ENCODE measurements around the gene MAP1LC3C. TPM values are rescaled to one million over a fixed set of nuclear protein-coding genes. Genes with fewer than 3 reads are reported as not detected.

The MAP1LC3C gene
- polyA plus RNA-seq (2012; ENCODE audit: insufficient read depth, insufficient read length, low read depth) = not detected

GRCh38 chr1:241999026-241999425 is at the start of gene MAP1LC3C:
Gene MAP1LC3C (minus strand): TSS chr1:241999098. CDS start chr1:241999008, 90 bp downstream.
- Histone ChIP-seq H3K4me1 (peaks cover 4% of the 10 kb centered on the region; the same call in 1 of the 2 replicates), H3K9me3 (no peaks in the 10 kb centered on the region; the same call in 1 of the 2 replicates), H3K36me3 (no peaks in the 10 kb centered on the region), H3K4me3 (ENCODE audit: low read depth, low read length) (peak within 1 kb of the TSS; percentile 44), H3K27me3 (no peaks in the 10 kb centered on the region)
- DNase-seq = no peak
- no peak for TF ChIP-seq CTCF (IDR thresholded peaks at IDR 0.05; ENCODE audit: low read depth, low read length)

DNA sequence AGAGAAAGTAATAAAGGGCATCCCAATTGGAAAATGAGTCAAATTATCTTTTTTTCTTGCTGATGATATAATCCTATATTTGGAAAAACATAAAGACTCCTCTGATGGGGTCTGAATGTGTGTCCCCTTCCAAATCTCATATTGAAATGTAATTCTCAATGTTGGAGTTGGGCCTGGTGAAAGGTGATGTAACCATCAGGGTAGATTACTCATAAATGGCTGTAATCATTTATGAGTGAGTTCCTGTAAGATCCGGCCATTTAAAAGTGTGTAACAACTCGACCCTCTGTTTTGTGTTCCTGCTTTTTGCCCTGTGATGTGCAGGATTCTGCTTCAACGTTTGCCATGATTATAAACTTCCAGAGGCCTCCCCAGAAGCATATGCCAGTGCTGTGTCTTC is 44.3 kb upstream of the MAP1LC3C start:
- H3K27me3 ChIP-seq = no peaks in the 10 kb centered on the region
- H3K9me3 ChIP-seq = no peaks in the 10 kb centered on the region
- TF ChIP-seq CTCF (IDR thresholded peaks at IDR 0.05; ENCODE audit: low read depth, low read length) = no peak
- H3K4me1 ChIP-seq = no peaks in the 10 kb centered on the region
- H3K4me3 ChIP-seq (ENCODE audit: low read depth, low read length) = no peak overlapping the region
- no peak for DNase-seq
- no peaks in the 10 kb centered on the region for H3K36me3 ChIP-seq

- DNase-seq = no peak
- Histone ChIP-seq H3K36me3 (no peaks in the 10 kb centered on the region), H3K4me1 (no peaks in the 10 kb centered on the region; the same call in 1 of the 2 replicates), H3K9me3 (no peaks in the 10 kb centered on the region), H3K27me3 (no peaks in the 10 kb centered on the region), H3K4me3 (ENCODE audit: low read depth, low read length) (no peak overlapping the region)
- no peak for TF ChIP-seq CTCF (IDR thresholded peaks at IDR 0.05; ENCODE audit: low read depth, low read length)
Observed at GRCh38 chr1:242034392-242034791, 35.5 kb upstream of the MAP1LC3C start.

- no peaks in the 10 kb centered on the region for H3K27me3 ChIP-seq
- no peak for TF ChIP-seq CTCF (IDR thresholded peaks at IDR 0.05; ENCODE audit: low read depth, low read length)
- no peaks in the 10 kb centered on the region for H3K9me3 ChIP-seq
- H3K4me1 ChIP-seq = no peaks in the 10 kb centered on the region; the same call in 1 of the 2 replicates
- no peak overlapping the region for H3K4me3 ChIP-seq (ENCODE audit: low read depth, low read length)
- no peak for DNase-seq
- no peaks in the 10 kb centered on the region for H3K36me3 ChIP-seq
Observed at GRCh38 chr1:242033447-242033846, 34.5 kb upstream of the MAP1LC3C start.

GRCh38 chr1:242030071-242030470 is 31.2 kb upstream of the MAP1LC3C start:
- no peaks in the 10 kb centered on the region; the same call in 1 of the 2 replicates for H3K4me1 ChIP-seq
- no peaks in the 10 kb centered on the region for H3K27me3 ChIP-seq
- no peaks in the 10 kb centered on the region for H3K9me3 ChIP-seq
- DNase-seq = no peak
- H3K4me3 ChIP-seq (ENCODE audit: low read depth, low read length) = no peak overlapping the region
- TF ChIP-seq CTCF (IDR thresholded peaks at IDR 0.05; ENCODE audit: low read depth, low read length) = no peak
- no peaks in the 10 kb centered on the region for H3K36me3 ChIP-seq

DNA sequence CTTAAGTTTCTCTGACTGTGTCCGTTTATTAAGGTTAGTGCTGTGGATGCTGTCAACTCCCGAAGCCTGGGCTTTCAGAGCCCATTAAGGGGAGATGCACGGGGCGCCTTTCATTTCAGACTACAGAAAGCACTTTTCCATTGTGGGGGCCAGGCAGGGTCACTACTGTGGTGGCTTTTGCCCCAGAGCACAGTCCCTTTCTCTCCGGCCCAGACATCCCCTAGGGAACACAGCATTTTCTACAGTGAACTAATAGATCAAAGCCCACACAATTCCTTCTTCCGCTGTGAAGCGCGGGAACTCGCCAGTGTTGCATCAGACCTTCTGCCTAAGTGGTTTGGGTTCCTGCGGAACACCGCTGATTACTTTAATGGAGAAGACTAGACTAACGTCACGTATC is 26.8 kb upstream of the MAP1LC3C start:
- peak overlapping the region; percentile 20; the same call in 1 of the 2 replicates for H3K4me3 ChIP-seq (ENCODE audit: low read depth, low read length)

More for the DNA sequence above, 26.8 kb upstream of the MAP1LC3C start:
- TF ChIP-seq CTCF (IDR thresholded peaks at IDR 0.05; ENCODE audit: low read depth, low read length) = no peak
- no peak for DNase-seq
- Histone ChIP-seq H3K9me3 (no peaks in the 10 kb centered on the region), H3K36me3 (no peaks in the 10 kb centered on the region; the same call in 1 of the 2 replicates), H3K4me1 (no peaks in the 10 kb centered on the region), H3K27me3 (no peaks in the 10 kb centered on the region)
